Measurements from ENCODE around the gene TELO2.

TELO2 gene

DNA sequence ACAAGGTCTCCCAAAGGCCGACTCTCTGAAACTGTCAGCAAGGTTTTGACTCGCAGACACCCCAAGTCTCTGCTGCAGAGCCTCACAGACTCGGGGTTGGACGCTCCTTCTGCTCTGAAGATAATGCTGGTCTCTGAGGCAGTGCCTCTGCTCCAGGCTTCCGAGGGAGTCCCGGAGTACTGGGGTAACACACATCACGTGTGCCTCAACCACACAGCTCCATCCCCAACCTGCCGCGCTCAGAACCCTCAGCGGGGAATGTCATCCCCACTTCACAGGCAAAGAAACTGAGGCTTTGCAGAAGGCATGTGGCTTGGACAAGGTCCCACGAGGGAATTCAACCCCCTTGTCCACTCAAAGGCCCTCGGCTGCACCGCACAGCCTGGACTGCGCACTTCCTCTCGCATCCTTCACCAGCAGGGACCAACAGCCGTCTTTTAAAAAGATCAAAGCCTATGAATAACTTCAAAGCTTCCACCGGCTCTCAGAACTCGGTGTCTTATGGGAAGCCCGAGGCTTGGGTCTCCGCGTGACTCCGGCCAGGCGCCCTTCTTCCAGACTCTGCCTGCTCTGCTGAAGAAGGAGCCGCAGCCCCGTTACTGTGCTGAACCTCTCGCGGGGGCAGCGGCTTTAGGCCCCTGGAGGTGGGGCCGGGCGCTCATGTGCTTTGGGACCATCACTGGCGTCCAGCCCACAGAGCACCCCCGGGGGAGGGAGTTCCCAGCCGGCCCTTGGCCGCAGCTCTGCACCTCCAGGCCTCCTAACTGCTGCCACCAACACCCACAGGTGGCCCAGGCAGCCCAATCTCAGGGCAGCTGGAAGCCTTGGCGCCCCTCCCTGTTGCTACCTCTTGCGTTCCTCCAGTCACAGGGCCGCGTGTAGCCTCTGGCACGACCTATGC, 42.5 kb downstream of the TELO2 start:
- H4K8ac ChIP-seq (ENCODE audit: low read depth, low read length): no peak overlapping the region
- H2BK5ac ChIP-seq (ENCODE audit: low read length): peak overlapping the region; percentile 44
- no peak overlapping the region for H2BK120ac ChIP-seq (ENCODE audit: low read depth, low read length)
- no peak for DNase-seq (ENCODE audit: low spot score)
- H3K27me3 ChIP-seq (ENCODE audit: control insufficient read depth in 3 of 3, insufficient read depth in 3 of 3, low read depth in 1 of 3, low read length in 3 of 3): no peaks in the 10 kb centered on the region
- H3K9ac ChIP-seq (ENCODE audit: low read depth, low read length, poor library complexity): no peak overlapping the region
- H3K27ac ChIP-seq (replicated peaks; ENCODE audit: low read length): no peak overlapping the region
- no peak overlapping the region for H3K4ac ChIP-seq (ENCODE audit: low read length)
- H3K4me2 ChIP-seq (ENCODE audit: insufficient read depth, low read length, poor library complexity, severe bottlenecking): no peak overlapping the region
- no peak overlapping the region for H2AFZ ChIP-seq (ENCODE audit: low read length)
- H3K4me1 ChIP-seq (ENCODE audit: control insufficient read depth in 2 of 2, insufficient read depth in 1 of 2, low read depth in 1 of 2, low read length in 2 of 2): no peaks in the 10 kb centered on the region
- no peak overlapping the region for H3K4me3 ChIP-seq (ENCODE audit: low read length in 2 of 2)
- H2BK12ac ChIP-seq (ENCODE audit: low read length): no peak overlapping the region
- H2BK15ac ChIP-seq (ENCODE audit: low read length): no peak overlapping the region
- no peak overlapping the region for H3K18ac ChIP-seq (ENCODE audit: low read length)
- no CpG with 5 or more reads among the region's 39 CpGs for WGBS, 2 donors (ENCODE audit: extremely low coverage in 2 of 2, insufficient read length in 2 of 2, insufficient replicate concordance in 1 of 2)
- H3K9me3 ChIP-seq (replicated peaks in 1 of 2; ENCODE audit: control insufficient read depth in 2 of 2, insufficient read depth in 1 of 2, low read depth in 1 of 2, low read length in 2 of 2): no peaks in the 10 kb centered on the region
- H3K79me1 ChIP-seq (ENCODE audit: low read depth, low read length): peaks cover 8% of the 10 kb centered on the region
- no peak overlapping the region for H4K91ac ChIP-seq (ENCODE audit: low read depth, low read length, poor library complexity)
- no peak overlapping the region for H3K14ac ChIP-seq (ENCODE audit: low read length)
- peak overlapping the region; percentile 43 for H3K23ac ChIP-seq (ENCODE audit: low read depth, low read length, poor library complexity)
- no peak overlapping the region for H2AK5ac ChIP-seq (ENCODE audit: low read depth, low read length)
- H3K36me3 ChIP-seq (replicated peaks in 1 of 2; ENCODE audit: control insufficient read depth in 2 of 2, insufficient read depth in 2 of 2, low read length in 2 of 2): peaks cover 2 to 6% of the 10 kb centered on the region in 2 donors

DNA sequence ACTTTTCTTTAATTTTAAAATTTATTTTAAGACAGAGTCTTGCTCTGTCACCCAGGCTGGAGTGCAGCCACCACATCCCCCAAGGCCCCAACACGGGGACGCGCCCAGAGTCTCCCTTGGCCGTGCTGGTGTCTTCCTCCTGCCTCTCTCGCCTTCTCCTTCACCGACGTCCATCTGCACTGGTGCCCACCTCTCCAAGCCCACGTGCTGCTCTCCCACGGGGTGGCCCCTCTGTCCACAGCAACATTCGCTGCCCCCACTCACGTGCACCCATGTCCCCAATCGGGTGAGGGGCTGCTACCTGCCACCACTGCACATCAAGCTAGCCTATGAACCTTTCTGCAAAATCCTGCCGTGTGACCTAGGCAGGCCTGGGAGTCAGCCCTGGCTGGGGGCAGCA, 43.4 kb downstream of the TELO2 start:
- Histone ChIP-seq H3K79me1 (ENCODE audit: low read depth, low read length) (peaks cover 9% of the 10 kb centered on the region), H3K14ac (ENCODE audit: low read length) (no peak overlapping the region), H3K9me3 (replicated peaks in 1 of 2; ENCODE audit: control insufficient read depth in 2 of 2, insufficient read depth in 1 of 2, low read depth in 1 of 2, low read length in 2 of 2) (no peaks in the 10 kb centered on the region), H2BK12ac (ENCODE audit: low read length) (no peak overlapping the region), H3K4me2 (ENCODE audit: insufficient read depth, low read length, poor library complexity, severe bottlenecking) (no peak overlapping the region), H2AK5ac (ENCODE audit: low read depth, low read length) (no peak overlapping the region), H2BK15ac (ENCODE audit: low read length) (no peak overlapping the region), H3K4me1 (ENCODE audit: control insufficient read depth in 2 of 2, insufficient read depth in 1 of 2, low read depth in 1 of 2, low read length in 2 of 2) (no peaks in the 10 kb centered on the region), H3K23ac (ENCODE audit: low read depth, low read length, poor library complexity) (no peak overlapping the region), H3K27me3 (ENCODE audit: control insufficient read depth in 3 of 3, insufficient read depth in 3 of 3, low read depth in 1 of 3, low read length in 3 of 3) (no peaks in the 10 kb centered on the region), H3K27ac (replicated peaks; ENCODE audit: low read length) (no peak overlapping the region), H3K9ac (ENCODE audit: low read depth, low read length, poor library complexity) (peak overlapping the region; percentile 60), H3K4me3 (ENCODE audit: low read length in 2 of 2) (no peak overlapping the region), H4K91ac (ENCODE audit: low read depth, low read length, poor library complexity) (no peak overlapping the region), H3K36me3 (replicated peaks in 1 of 2; ENCODE audit: control insufficient read depth in 2 of 2, insufficient read depth in 2 of 2, low read length in 2 of 2) (peaks cover 2 to 6% of the 10 kb centered on the region in 2 donors), H2BK5ac (ENCODE audit: low read length) (no peak overlapping the region), H4K8ac (ENCODE audit: low read depth, low read length) (no peak overlapping the region), H2AFZ (ENCODE audit: low read length) (no peak overlapping the region), H2BK120ac (ENCODE audit: low read depth, low read length) (no peak overlapping the region), H3K4ac (ENCODE audit: low read length) (no peak overlapping the region), H3K18ac (ENCODE audit: low read length) (no peak overlapping the region)
- WGBS, 2 donors (ENCODE audit: extremely low coverage in 2 of 2, insufficient read length in 2 of 2, insufficient replicate concordance in 1 of 2): no CpG with 5 or more reads among the region's 13 CpGs
- no peak for DNase-seq (ENCODE audit: low spot score)

DNA sequence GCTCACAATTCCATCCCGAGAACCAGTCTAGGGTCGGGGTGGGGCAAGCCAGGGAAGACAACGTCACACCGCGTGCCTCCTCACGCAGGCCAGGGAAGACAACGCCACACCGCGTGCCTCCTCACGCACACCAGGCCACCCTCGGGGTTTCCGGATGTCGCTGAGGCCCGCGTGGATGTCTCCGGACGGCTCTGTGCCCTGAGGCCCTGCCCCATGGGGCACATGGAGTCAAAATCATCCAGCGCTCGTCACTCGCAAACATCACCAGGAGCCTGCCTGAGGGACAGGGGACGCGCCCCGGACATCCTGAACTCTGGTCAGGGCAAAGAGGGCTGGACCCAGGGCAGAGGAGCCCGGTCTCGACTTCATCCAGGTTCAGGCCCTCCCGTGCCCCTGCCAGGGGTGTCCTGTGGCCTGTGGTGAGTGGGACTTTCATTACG, 44.0 kb downstream of the TELO2 start:
- Histone ChIP-seq H3K79me1 (ENCODE audit: low read depth, low read length) (peaks cover 10% of the 10 kb centered on the region), H2BK5ac (ENCODE audit: low read length) (no peak overlapping the region), H2BK15ac (ENCODE audit: low read length) (no peak overlapping the region), H3K9me3 (replicated peaks in 1 of 2; ENCODE audit: control insufficient read depth in 2 of 2, insufficient read depth in 1 of 2, low read depth in 1 of 2, low read length in 2 of 2) (no peaks in the 10 kb centered on the region), H2BK120ac (ENCODE audit: low read depth, low read length) (no peak overlapping the region), H3K14ac (ENCODE audit: low read length) (no peak overlapping the region), H3K18ac (ENCODE audit: low read length) (no peak overlapping the region), H2BK12ac (ENCODE audit: low read length) (no peak overlapping the region), H3K9ac (ENCODE audit: low read depth, low read length, poor library complexity) (no peak overlapping the region), H4K8ac (ENCODE audit: low read depth, low read length) (no peak overlapping the region), H3K4ac (ENCODE audit: low read length) (no peak overlapping the region), H3K23ac (ENCODE audit: low read depth, low read length, poor library complexity) (peak overlapping the region; percentile 67), H2AFZ (ENCODE audit: low read length) (no peak overlapping the region), H3K27ac (replicated peaks; ENCODE audit: low read length) (no peak overlapping the region), H3K4me3 (ENCODE audit: low read length in 2 of 2) (no peak overlapping the region), H3K4me2 (ENCODE audit: insufficient read depth, low read length, poor library complexity, severe bottlenecking) (no peak overlapping the region), H3K36me3 (replicated peaks in 1 of 2; ENCODE audit: control insufficient read depth in 2 of 2, insufficient read depth in 2 of 2, low read length in 2 of 2) (peaks cover 2 to 6% of the 10 kb centered on the region in 2 donors), H3K4me1 (ENCODE audit: control insufficient read depth in 2 of 2, insufficient read depth in 1 of 2, low read depth in 1 of 2, low read length in 2 of 2) (no peaks in the 10 kb centered on the region), H4K91ac (ENCODE audit: low read depth, low read length, poor library complexity) (no peak overlapping the region), H2AK5ac (ENCODE audit: low read depth, low read length) (no peak overlapping the region), H3K27me3 (ENCODE audit: control insufficient read depth in 3 of 3, insufficient read depth in 3 of 3, low read depth in 1 of 3, low read length in 3 of 3) (no peaks in the 10 kb centered on the region)
- DNase-seq (ENCODE audit: low spot score): no peak
- no CpG with 5 or more reads among the region's 27 CpGs for WGBS, 2 donors (ENCODE audit: extremely low coverage in 2 of 2, insufficient read length in 2 of 2, insufficient replicate concordance in 1 of 2)

- no peak overlapping the region for H2AK5ac ChIP-seq (ENCODE audit: low read depth, low read length)
- H3K4ac ChIP-seq (ENCODE audit: low read length): no peak overlapping the region
- DNase-seq (ENCODE audit: low spot score): no peak
- no peak overlapping the region for H3K4me3 ChIP-seq (ENCODE audit: low read length in 2 of 2)
- H2BK5ac ChIP-seq (ENCODE audit: low read length): no peak overlapping the region
- WGBS, 2 donors (ENCODE audit: extremely low coverage in 2 of 2, insufficient read length in 2 of 2, insufficient replicate concordance in 1 of 2): no CpG with 5 or more reads among the region's 26 CpGs
- H3K4me2 ChIP-seq (ENCODE audit: insufficient read depth, low read length, poor library complexity, severe bottlenecking): no peak overlapping the region
- H3K18ac ChIP-seq (ENCODE audit: low read length): no peak overlapping the region
- H4K8ac ChIP-seq (ENCODE audit: low read depth, low read length): no peak overlapping the region
- H3K27ac ChIP-seq (replicated peaks; ENCODE audit: low read length): no peak overlapping the region
- H3K9me3 ChIP-seq (replicated peaks in 1 of 2; ENCODE audit: control insufficient read depth in 2 of 2, insufficient read depth in 1 of 2, low read depth in 1 of 2, low read length in 2 of 2): no peaks in the 10 kb centered on the region
- no peak overlapping the region for H3K14ac ChIP-seq (ENCODE audit: low read length)
- peak overlapping the region; percentile 16 for H2BK12ac ChIP-seq (ENCODE audit: low read length)
- peaks cover 12% of the 10 kb centered on the region for H3K79me1 ChIP-seq (ENCODE audit: low read depth, low read length)
- peaks cover 0 to 6% of the 10 kb centered on the region in 2 donors for H3K36me3 ChIP-seq (replicated peaks in 1 of 2; ENCODE audit: control insufficient read depth in 2 of 2, insufficient read depth in 2 of 2, low read length in 2 of 2)
- H2AFZ ChIP-seq (ENCODE audit: low read length): no peak overlapping the region
- peak overlapping the region; percentile 12 for H3K9ac ChIP-seq (ENCODE audit: low read depth, low read length, poor library complexity)
- no peaks in the 10 kb centered on the region for H3K4me1 ChIP-seq (ENCODE audit: control insufficient read depth in 2 of 2, insufficient read depth in 1 of 2, low read depth in 1 of 2, low read length in 2 of 2)
- no peak overlapping the region for H2BK15ac ChIP-seq (ENCODE audit: low read length)
- H2BK120ac ChIP-seq (ENCODE audit: low read depth, low read length): no peak overlapping the region
- H3K23ac ChIP-seq (ENCODE audit: low read depth, low read length, poor library complexity): peak overlapping the region; percentile 60
- no peak overlapping the region for H4K91ac ChIP-seq (ENCODE audit: low read depth, low read length, poor library complexity)
- no peaks in the 10 kb centered on the region for H3K27me3 ChIP-seq (ENCODE audit: control insufficient read depth in 3 of 3, insufficient read depth in 3 of 3, low read depth in 1 of 3, low read length in 3 of 3)
Measured at GRCh38 chr16:1537763-1538289, 44.7 kb downstream of the TELO2 start.
